Progenitor cell of endocrine pancreas (in vitro differentiated cells): ENCODE data around the gene E2F1. TPM values are rescaled to one million over a fixed set of nuclear protein-coding genes. Genes with fewer than 3 reads are reported as not detected.

Experiments
- DNase-seq: peaks from one replicate; pipeline ENCODE4 v3.0.0; 2021; ENCODE audit warnings: low spot score; ENCODE audit not compliant: unreplicated experiment
- H3K27ac Mint-ChIP-seq: 2 replicates; pipeline ENCODE4 v1.8.0; 2021; ENCODE audit warnings: mild to moderate bottlenecking, moderate library complexity, mixed read lengths
- H3K27me3 Mint-ChIP-seq: 2 replicates; pipeline ENCODE4 v1.8.0; 2021; ENCODE audit warnings: mixed read lengths
- H3K36me3 Mint-ChIP-seq: 2 replicates; pipeline ENCODE4 v1.8.0; 2022; ENCODE audit warnings: mixed read lengths; ENCODE audit not compliant: insufficient read depth
- H3K4me1 Mint-ChIP-seq: 2 replicates; pipeline ENCODE4 v1.8.0; 2021; ENCODE audit warnings: low read depth, mixed read lengths
- H3K4me3 Mint-ChIP-seq: 2 replicates; pipeline ENCODE4 v1.8.0; 2021; ENCODE audit warnings: low read depth, mild to moderate bottlenecking, moderate library complexity, mixed read lengths
- H3K9me3 Mint-ChIP-seq: 2 replicates; pipeline ENCODE4 v1.8.0; 2021; ENCODE audit warnings: low read depth, mixed read lengths
- CTCF ChIP-seq: fragments of 200-600 bp; sonication (generic); IDR thresholded peaks from one replicate; pipeline ENCODE4 v1.5.0; 2021; ENCODE audit warnings: antibody characterized with exemption, mild to moderate bottlenecking; ENCODE audit not compliant: unreplicated experiment
- total RNA-seq: library from RNA; stranded (reverse); gene quantifications from 2 replicates; pipeline ENCODE4 v1.2.1, GENCODE V29; 2021

Gene E2F1
- total RNA-seq, 1 donor from 2014 or later = 26.5 TPM

DNA sequence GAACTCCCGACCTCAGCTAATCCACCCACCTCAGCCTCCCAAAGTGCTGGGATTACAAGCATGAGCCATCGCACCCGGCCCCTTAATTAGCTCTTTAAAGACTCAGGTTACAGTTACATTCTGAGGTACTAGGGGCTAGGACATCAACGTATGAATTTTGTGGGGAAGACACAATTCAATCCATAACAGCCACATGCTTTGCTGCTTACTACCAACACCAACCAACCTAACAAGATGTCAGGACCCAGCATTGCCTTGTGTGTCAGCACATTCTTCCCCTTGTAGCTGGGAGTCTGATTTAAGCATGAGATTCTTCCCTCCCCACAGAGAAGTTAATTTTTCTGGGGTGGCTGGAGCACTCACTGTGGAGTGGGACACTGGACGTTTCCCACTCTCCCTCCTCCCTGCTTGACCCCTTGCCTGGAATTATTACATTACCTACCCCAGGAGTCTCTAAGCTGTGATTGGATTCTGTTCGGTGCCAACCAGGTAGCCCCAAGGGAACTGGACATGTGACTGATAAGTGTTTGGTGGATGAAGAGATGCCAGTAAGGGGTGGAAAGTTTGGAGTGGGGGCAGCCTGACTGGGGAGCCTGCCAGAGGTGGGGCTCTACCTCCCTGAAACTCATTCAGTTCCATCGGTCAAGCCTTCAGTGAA is 39.6 kb upstream of the E2F1 start:
- Mint-ChIP-seq H3K27me3 (peaks cover 3% of the 10 kb centered on the region), H3K9me3 (peaks cover 3% of the 10 kb centered on the region), H3K4me3 (no peak overlapping the region), H3K4me1 (peaks cover 4% of the 10 kb centered on the region), H3K36me3 (no peaks in the 10 kb centered on the region), H3K27ac (no peak overlapping the region)
- no peak for TF ChIP-seq CTCF
- no peak for DNase-seq

GRCh38 chr20:33724439-33725094 is 38.4 kb upstream of the E2F1 start:
- TF ChIP-seq CTCF = no peak
- peaks cover 6% of the 10 kb centered on the region for H3K4me1 Mint-ChIP-seq
- H3K9me3 Mint-ChIP-seq = peaks cover 7% of the 10 kb centered on the region
- no peak for DNase-seq
- H3K4me3 Mint-ChIP-seq = no peak overlapping the region
- H3K27ac Mint-ChIP-seq = no peak overlapping the region
- peaks cover 3% of the 10 kb centered on the region for H3K27me3 Mint-ChIP-seq
- H3K36me3 Mint-ChIP-seq = peaks cover 2% of the 10 kb centered on the region

DNA sequence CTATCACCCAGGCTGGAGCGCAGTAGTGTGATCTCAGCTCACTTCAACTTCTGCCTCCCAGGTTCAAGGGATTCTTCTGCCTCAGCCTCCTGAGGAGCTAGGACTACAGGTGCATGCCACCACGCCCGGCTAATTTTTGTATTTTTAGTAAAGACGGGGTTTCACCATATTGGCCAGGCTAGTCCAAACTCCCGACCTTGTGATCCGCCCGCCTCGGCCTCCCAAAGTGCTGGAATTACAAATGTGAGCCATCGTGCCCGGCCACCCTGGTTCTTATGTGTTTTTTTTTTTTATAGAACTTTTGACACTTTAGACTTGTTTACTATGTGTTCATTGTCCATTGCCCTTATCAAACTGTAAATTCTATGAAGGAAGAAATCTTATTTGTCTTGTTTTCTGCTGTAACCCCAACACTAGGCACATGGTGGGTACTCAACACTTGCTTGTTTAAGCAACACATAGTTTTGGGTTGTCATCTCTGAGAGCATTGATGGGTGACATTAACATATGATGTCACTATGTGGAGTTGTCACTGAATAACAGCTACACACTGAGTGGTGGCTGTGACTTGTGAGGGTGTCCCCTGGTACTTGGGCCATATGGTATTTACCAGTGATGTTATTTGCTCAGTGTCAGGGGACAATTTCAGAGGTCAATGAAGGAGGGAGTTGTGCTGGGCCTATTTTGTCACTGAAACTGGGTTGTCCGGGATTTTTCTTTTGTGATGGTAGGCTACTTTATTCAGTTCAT is 35.4 kb upstream of the E2F1 start:
- Mint-ChIP-seq H3K27ac (peak overlapping the region; percentile 69), H3K9me3 (peaks cover 7% of the 10 kb centered on the region), H3K4me1 (peaks cover 2% of the 10 kb centered on the region), H3K4me3 (no peak overlapping the region), H3K36me3 (peaks cover 2% of the 10 kb centered on the region), H3K27me3 (no peaks in the 10 kb centered on the region)
- TF ChIP-seq CTCF = no peak
- no peak for DNase-seq

DNA sequence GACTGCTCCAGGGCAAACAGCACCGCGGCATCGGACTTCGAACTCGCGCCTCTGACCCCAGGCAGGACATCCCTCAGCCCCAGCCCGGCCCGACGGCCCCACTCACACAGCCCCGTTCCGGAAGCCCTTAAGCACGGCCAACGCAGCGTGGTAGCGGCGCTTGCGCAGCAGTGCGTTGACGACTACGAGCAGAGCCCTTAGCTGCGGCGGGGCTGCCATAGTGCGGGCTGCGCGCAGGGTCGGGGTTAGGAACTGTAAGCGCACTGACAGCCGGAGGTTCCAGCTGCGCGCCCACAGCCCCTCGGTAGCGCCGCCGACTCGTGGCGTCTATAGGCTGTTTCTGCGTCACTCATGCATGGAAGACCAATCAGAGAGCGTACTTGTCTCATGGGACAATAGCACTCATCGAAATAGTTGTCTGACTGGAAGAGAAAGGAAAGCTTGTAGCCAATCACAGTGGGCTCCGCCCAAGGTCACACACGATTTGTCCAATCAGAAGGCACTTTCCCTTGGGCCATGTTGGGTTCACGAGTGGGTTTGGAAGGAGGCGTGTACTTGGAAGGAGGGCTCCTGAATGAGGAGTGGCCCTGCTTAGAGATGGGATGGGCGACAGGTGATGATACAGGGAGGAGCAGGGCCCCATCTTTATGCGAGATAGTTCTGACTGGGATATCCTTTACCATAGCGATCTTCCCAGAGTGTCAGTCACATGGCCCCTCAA is 34.0 kb upstream of the E2F1 start, which contains the start of gene PXMP4:
TSS of gene PXMP4 (minus strand) at position 322 of the 721 bp plus-strand sequence. CDS start at position 219, 103 bp downstream.
- Mint-ChIP-seq H3K27ac (peak within 1 kb of the TSS; percentile 68), H3K27me3 (no peaks in the 10 kb centered on the region), H3K4me3 (peak within 1 kb of the TSS; percentile 71), H3K36me3 (peaks cover 2% of the 10 kb centered on the region), H3K4me1 (peaks cover 2% of the 10 kb centered on the region), H3K9me3 (peaks cover 7% of the 10 kb centered on the region)
- DNase-seq = peak; percentile 49
- TF ChIP-seq CTCF = no peak
